Activated CD8-positive, alpha-beta memory T cell treated with anti-CD3 and anti-CD28 coated beads for 24 hours (primary cell): ENCODE measurements around the gene FCRLA.
"Not testable (repeated sequence)": the region's sequence is repeated elsewhere in the genome, so short reads cannot be mapped to it uniquely, and the experiment has no call there.

Source experiments
- DNase-seq: peaks from one replicate; pipeline ENCODE4 v3.0.0-alpha.2; 2020

Gene FCRLA

DNA sequence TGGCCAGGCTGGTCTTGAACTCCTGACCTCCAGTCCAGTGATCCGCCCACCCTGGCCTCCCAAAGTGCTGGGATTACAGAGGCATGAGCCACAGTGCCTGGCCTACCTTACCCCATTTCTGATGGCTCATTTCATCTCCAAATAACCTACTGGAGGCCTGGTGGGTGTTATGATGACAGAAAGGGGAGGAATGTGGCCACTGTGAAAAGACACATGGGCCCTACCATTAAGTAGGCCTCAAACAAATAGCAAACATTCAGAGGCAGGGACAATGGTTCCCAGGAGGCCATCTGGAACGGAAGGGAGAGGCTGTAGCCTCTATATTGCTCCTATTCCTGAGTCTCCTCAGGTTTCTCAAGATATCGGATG, 932 bp upstream of the FCRLA start:
- DNase-seq: no peak

DNA sequence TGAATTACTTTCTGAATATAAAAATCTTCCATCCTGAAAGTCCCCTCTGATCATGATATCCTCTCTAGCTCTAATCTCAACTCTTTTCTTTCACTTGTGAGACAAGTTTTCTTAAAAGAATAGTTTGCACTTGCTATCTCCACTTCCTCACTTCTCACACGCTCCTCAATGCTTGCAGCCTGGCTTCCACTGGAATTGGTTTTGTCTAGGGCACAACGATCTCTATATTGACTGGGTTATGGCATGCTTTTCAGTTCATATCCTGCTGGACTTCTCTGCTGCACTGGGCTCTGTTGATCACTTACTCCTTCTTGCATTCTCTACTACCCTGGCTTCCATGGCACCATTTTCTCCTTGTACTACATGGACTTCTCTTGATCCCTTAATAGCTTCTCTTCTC, 474 bp downstream of the FCRLA start:
- no peak for DNase-seq

DNA sequence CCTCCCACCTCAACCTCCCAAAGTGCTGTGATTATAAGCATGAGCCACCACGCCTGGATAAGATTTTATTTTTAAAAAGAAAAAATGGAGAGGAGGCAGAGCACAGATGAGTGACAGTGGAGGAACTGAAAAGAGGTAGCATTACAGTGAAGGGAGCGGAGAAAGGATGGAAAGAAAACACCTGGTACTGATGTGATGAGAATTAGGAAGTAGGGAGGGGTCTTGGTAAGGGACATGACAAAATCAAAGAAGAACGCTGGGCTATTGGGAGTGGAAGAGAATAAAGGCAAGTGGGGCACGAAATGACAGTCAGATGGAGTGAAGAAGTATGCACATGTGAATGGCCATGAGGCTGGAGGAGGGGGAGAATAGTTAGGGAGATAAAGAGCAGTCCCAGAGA, 2.3 kb downstream of the FCRLA start:
- DNase-seq: no peak

DNA sequence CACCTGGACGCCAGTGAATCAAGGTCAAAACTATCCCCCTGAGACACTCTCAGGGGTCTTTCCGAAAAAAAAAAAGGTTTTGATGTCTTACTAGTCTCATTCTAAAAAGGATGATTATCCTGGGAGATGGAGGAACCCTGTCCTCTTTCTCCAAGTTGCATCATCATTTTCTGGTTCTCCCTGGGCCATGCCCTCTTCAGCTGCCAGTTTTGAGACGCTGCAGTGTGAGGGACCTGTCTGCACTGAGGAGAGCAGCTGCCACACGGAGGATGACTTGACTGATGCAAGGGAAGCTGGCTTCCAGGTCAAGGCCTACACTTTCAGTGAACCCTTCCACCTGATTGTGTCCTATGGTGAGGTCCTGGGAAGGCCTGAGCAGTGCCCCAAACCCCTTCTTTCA, 3.5 kb downstream of the FCRLA start:
- no peak for DNase-seq

DNA sequence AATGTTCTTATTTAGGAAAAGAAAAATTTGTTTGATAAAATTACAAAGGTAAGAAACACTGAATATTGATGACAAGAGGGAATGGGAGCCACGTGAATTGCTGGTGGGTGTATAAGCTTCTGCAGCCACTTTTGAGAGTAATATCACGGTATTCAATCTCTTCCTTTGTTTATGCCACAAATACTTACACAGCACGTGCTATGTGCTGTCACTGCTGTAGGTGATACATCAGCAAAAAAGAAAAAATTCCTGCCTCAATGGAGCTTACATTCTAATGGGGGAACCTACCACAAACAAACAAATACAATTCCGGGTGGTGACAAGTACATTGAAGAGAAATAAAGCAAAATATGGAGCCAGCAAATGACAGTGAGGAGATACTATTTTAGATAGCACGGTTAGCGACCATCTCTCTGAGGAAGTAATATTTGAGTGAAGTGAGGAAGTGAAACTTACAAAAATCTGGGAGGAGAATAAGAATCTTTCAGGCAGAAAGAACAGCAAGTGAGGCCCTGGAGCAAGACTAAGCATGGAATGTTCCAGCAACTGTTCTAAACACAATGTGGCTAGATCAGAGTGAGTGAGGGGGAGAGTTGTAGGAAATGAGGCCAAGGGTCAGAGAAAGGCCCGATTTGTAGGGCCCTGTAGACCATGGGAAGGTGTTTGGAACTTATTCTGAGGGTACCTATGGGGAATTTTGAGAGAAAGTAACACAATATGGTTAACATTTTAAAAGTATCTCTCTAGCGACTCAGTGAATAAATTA, 11.7 kb downstream of the FCRLA start:
- DNase-seq: no peak

DNA sequence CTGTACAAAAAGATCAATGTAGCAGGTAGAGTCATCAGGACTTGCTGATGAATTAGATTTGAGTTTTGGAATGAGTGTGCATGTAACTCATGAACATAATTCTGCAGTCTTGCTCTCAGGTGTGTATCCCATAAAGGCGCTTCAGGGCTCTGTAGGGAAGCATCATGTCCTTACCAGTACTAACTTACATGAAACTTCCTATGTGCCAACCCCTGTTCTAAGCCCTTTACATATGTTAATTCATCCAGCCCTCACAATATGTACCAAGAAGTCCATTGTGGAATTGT, 12.2 kb downstream of the FCRLA start:
- no peak for DNase-seq

DNA sequence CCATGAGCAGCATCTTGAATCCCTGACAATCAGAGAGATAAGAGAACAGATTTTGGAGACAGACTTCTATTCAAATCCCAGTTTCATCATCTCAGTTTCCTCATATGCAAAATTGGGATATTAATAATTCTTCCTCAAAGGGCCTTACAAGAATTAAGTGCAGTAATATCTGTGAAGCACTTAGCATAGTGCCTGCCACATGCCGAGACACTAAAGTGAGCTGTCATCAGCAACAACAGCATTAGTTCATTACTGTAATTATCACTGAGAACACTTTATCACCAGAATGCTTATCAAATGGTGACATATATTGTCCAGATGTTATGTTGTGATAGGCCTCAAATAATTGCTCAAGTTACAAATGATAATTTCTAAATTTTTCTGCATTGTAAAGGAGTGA, 13.4 kb downstream of the FCRLA start:
- DNase-seq: no peak

DNA sequence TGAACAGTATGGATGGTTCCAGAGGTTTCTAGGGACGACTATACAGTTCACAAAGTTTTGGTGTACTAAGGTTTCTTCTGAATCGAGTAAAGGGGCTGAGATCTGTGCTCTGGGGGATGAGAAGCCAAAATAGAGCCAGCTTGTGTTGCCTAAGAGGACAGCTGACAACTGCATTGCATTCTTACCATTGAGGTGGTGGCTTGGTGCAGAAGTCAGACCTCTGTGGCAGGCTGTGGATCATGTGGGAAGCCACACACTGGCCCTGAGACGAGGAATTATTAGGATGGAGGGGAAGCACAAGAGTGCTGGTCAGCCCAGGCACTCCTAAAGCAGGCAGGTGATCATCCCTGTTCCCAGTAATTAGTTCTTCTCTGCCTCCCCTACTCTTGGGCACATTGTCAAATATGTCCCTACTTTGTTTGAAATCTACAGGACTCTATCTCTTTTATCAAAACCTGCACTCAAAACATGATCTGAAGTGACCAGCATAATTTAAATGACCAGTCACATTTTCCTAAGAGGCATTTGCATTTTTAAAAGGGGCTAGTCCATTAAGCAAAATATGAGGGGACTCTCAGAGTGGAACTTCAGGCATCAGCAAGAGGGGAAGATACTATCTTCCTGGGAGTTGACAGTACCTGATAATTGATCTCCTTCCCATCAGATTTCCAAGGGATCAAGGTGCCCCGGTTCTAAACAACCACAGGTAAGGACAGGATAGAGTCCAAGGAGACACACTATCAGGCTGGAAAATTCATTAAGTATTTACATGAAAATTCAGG, 14.1 kb downstream of the FCRLA start, which contains the start of gene FCRLB:
Gene FCRLB, plus strand, starts transcription at position 589 of the 782 bp plus-strand sequence. CDS start 1,129 bp downstream, outside the sequence.
- no peak for DNase-seq

DNA sequence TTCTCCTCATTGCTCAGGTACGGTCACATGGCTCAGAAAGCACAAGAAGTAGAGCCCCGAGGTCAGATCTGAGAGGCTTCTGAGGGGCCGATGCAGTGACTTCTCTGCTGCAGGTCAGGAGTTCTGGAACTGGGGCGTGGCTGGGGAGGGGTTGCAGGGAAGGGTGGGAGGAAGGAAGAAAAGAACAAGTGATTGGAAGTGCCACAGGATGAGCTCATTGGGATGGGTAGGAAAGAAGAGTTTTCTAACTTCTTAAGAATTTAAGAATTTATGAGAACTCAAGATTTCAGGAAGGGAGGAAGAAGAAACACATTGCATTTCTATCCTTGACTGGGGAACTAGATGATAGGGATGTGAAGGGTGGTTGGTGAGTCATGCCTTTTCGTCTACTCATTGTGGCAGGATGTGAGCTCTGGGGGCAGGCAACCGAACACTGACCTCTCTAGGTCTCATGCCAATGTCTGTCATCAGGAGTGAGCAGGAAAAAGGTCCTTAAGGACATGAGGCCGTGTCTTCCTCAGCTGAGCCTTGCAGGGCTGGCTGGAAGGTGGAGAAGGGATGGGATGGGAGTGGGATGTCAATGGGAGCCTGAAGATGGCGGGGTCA, 14.8 kb downstream of the FCRLA start:
- DNase-seq: no peak

DNA sequence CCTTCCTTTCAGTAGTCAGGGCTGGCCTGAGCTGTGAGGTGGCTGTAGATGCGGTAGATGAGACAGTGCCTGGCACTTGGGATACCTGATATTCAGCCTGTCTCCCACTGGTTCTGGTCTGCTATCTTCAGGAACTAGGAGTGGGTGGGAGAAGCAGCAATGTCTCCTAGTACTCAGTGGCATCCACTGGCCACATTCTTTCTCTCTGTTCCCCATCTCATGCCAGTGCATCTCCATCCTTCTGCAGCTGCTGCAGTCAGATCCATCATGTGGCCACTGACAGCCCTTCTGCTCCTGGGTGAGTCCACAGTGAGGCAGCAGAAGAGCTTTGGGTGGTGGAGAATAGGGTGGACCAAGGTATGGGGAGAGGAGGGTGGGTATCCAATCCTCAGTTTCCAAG, 15.4 kb downstream of the FCRLA start:
- DNase-seq: no peak

DNA sequence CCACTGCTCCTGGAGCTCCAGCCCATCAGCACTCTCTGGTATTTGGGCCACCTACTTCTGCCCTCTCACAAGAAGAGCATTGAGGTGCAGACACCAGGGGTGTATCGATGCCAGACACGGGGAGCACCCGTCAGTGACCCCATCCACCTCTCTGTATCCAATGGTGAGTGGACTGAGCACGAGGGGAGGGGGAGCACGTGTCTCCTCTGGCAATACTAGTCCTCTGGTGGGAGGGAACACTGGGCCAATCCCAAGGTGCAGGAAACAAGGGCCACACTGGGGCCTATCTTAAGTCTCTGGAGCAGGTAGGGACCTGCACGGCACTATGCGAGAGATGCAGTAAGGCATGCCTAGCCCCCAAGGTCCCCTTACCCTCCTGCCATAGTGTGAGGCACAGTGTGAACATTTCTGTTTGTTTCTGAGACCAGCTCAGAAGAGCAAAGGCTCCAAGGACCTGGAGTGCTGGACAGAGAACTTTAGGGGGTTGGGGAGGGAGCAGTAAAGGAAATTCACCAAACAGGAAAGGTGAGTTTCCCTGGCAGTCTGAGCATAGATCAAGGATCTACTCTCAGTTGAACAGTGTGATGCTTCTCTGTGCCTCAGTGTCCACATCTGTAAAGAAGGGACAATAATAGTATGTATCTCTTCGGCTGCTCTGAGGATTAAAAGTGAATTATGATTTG, 16.6 kb downstream of the FCRLA start:
- no peak for DNase-seq

DNA sequence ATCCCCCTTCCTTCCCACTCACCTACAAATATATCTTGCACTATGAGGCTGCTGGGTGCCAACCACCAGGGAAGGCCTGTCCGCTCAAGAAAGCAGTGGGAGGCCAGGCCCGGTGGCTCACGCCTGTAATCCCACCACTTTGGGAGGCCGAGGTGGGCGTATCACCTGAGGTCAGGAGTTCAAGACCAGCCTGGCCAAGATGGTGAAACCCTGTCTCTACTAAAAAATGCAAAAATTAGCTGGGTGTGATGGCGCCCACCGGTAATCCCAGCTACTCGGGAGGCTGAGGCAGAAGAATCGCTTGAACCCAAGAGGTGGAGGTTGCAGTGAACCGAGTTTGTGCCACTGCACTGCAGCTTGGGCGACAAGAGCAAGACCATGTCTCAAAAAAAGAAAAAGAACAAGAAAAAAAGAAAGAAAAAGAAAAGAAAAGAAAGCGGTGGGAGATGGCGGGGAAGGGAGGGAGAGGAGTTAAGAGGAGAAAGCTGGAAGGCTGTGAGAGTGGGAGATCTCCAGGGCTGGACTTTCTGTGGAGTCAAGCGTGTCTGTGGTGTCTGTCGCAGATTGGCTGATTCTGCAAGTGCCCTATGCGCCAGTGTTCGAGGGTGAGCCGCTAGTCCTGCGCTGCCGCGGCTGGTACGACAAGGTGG, 18.4 kb downstream of the FCRLA start:
- DNase-seq: not testable (repeated sequence)

DNA sequence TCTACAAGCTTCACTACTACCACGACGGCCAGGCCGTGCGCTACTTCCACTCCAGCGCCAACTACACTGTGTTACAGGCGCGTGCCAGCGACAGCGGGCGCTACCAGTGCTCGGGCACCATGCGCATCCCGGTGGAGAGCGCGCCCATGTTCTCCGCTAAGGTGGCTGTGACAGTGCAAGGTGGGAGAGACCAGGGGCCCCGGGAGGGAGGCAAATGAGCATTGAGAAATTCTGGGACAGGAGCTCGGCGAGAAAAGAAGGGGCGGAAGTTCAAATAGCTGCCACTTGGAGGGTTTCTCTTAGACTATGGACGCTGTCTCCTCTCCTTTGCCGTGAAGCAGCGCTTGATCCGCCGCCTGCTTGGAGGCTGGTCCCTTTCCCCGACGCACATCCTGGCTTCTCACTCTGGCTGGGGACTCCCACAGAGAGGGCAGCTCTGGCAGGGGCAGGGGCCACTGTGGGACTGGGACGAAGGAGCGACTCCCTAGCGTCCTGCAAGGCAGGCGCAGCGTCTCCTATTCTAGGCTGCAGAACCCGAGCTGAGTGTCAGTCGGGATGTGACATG, 19.0 kb downstream of the FCRLA start:
- DNase-seq: peak; percentile 81

DNA sequence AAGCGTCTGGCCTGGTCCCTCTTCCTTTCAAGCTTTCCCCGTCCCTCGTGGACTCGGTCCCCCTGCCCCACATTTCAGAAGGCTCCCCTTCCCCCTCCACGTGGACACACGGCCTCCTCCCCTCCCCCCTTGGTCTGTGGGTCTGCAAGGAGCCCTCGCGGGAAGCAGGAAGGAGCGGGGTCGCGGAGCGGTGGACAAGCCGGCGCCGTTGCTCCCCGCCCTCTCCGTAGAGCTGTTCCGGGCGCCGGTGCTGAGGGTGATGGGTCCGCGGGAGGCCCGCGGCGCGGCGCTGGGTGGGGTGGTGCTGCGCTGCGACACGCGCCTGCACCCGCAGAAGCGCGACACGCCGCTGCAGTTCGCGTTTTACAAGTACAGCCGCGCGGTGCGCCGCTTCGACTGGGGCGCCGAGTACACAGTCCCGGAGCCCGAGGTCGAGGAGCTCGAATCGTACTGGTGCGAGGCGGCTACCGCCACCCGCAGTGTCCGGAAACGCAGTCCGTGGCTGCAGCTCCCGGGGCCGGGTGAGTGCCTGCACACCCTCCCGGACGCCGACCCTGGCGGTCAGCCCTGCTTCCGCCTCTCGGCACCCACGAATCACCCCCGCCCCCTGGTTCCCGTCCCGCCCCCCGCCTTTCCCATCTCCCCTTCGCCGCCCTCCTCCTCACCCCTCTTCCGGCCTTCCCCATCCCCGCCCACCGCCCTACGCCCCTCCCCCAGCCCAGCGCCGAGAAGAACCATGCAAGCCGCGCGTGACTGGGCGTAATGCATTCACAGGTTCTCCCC, 19.6 kb downstream of the FCRLA start:
- peak; percentile 82 for DNase-seq

DNA sequence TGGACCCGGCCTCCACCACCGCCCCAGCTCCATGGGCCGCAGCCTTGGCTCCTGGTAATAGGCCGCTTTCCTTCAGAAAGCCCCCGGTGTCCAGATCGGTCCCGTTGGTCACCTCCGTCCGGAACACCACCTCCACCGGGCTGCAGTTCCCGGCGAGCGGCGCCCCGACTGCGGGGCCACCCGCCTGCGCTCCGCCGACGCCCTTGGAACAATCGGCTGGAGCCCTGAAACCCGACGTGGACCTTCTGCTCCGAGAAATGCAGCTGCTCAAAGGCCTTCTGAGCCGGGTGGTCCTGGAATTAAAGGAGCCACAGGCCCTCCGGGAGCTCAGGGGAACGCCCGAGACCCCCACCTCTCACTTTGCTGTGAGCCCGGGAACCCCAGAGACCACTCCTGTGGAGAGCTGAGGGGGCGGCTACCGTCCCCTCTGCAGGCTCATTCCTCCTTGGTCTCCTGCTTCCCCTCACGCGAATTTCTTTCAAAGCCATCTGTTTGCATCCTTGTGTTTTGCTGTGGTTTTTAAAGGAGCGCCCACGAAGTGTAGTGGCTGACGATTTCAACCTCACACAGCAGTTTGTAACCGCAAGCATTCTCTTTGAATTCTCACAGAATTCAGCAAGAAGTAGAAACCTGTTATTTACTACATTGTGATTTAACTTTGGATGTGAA, 20.4 kb downstream of the FCRLA start:
- DNase-seq: peak; percentile 71

DNA sequence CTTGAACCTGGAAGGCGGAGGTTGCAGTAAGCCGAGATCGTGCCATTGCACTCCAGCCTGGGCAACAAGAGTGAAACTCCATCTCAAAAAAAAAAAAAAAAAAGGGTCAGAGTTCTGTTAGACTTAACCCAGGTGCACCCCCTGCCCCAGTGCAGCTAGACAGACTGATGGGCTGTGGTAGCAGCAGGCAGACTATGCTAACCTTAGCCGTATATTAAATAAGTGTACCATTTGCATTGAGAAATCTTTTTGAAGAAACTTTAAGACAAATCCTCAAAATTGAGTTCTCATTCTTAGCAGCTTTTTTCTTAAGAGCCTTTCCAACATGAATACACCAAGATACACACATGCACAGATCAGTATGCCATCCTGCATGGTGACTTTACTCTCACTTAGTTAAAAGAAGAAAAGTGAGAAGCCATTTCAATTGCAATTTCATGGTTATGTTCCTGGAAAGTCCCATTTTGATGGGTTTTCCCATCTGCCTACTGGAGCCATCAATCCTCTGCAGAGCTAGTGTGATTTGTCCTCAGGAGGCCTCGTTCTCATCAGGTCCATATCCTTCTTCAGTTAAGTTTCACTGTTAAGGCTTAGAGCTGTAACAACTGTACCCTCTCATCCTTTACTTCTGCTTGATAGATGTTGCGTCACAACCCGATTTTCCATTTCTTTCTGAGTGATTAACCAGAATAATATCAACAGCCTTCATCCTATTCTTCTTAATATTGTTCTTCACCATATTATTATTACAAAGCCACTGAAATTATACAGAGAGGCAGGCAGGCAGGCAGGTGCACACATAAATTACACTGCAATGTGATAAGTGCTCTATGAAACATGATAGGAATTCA, 21.6 kb downstream of the FCRLA start:
- DNase-seq: no peak

DNA sequence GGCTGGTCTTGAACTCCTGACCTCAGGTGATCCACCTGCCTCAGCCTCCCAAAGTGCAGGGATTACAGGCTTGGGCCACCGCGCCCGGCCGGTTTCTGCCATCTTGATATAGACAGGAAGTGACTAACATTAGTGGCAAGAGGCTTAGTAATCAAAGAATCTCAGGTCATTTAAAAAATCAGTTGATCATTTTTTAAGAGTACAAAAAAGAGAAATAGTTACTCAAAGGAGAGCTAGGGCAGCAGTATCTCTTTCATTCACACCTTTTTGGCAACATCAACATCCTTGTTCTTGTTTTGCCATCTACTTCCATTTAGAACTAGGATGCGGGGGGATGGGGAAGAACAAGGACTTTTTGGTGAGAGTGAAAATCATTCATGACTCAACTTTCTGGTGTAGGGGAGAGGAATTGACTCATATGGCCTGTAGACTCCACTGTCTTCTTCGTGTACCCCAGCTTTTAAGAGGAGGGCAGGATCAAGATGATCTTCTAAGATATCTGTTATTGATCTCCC, 23.1 kb downstream of the FCRLA start:
- peak; percentile 71 for DNase-seq

DNA sequence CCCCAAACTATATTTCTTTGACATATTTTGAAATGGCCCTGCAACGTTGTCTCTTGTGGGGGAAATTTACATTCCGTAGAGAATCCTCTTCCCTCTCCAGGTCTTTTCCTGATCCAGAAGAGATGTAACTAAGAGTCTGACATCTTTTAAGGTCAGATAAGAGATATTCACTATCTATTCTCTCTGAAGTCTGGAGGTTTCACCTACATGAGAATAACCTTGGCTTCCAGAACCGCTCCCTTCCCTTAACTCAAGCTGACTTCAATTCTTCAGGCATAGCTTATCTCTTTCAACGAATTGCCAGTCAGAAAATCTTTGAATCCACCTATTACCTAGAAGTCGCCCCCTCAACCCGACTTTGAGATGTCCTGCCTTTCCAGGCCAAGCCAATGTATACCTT, 24.2 kb downstream of the FCRLA start:
- no peak for DNase-seq

DNA sequence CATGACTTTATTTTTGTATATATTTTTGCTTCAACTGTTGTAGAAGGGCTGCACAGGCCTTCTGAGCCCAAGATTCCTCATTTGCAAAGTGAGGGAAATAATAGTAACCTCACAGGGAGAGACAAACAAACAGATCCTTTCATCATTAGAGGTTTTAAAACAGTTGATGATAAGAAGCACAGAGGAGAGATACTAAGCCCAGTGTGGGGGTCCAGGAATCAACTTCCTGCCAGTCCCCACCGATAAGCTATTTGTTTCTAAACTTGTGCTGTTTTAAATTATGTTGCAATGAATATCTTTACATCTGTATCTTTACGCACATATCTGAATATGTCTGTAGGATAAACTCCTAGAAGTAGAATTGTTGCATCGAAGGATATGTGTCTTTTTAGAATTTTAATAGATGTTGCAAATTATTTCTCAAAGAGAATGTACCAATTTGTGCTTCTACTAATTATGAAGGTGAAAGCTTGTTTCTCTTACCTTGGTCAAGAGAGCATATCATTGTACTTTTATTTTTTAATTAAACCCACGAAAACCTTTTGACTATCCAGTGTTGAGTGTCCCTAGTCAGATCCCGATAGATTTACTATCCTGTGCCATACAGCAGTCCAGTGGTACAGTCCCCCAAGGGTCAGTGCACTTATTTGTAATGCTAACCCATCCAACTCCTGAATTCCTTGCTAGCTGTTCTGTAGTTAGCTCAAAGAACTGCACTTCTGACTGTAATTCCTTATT, 25.1 kb downstream of the FCRLA start:
- DNase-seq: no peak
